HG03045 (cell line): ENCODE measurements around the gene ASTN2.
"Not testable (repeated sequence)": the region's sequence is repeated elsewhere in the genome, so short reads cannot be mapped to it uniquely, and the experiment has no call there.

Experiments used
- ATAC-seq: cut with Tn5 transposase; IDR thresholded peaks from one replicate; pipeline ENCODE4 v1.9.1; 2021; ENCODE audit warnings: mild to moderate bottlenecking, moderate library complexity; ENCODE audit not compliant: unreplicated experiment

The ASTN2 gene

GRCh38 chr9:117083559-117083958 is 331.3 kb downstream of the ASTN2 start:
- no peak for ATAC-seq

- ATAC-seq: no peak
These were observed 333.1 kb downstream of the ASTN2 start for GRCh38 chr9:117081641-117082317.

- no peak for ATAC-seq
These were observed 334.0 kb downstream of the ASTN2 start for GRCh38 chr9:117080765-117081390.

GRCh38 chr9:117076571-117077290 is 338.1 kb downstream of the ASTN2 start:
- no peak for ATAC-seq

GRCh38 chr9:117075636-117076035 is 339.2 kb downstream of the ASTN2 start:
- no peak for ATAC-seq

- no peak for ATAC-seq
These were observed 339.9 kb downstream of the ASTN2 start for GRCh38 chr9:117074784-117075520.

GRCh38 chr9:117074342-117074662 is 340.6 kb downstream of the ASTN2 start:
- no peak for ATAC-seq

GRCh38 chr9:117073539-117074341 is 341.1 kb downstream of the ASTN2 start:
- ATAC-seq: no peak

- no peak for ATAC-seq
These were observed 341.8 kb downstream of the ASTN2 start for GRCh38 chr9:117073071-117073470.

GRCh38 chr9:117072216-117072615 is 342.6 kb downstream of the ASTN2 start:
- ATAC-seq: no peak

GRCh38 chr9:117071673-117072207 is 343.1 kb downstream of the ASTN2 start:
- not testable (repeated sequence) for ATAC-seq

- no peak for ATAC-seq
These were observed 351.0 kb downstream of the ASTN2 start for GRCh38 chr9:117063721-117064471.

GRCh38 chr9:117060963-117061362 is 353.9 kb downstream of the ASTN2 start:
- no peak for ATAC-seq

GRCh38 chr9:117050007-117050406 is 364.9 kb downstream of the ASTN2 start:
- ATAC-seq: no peak

- peak; percentile 76 for ATAC-seq
These were observed 368.1 kb downstream of the ASTN2 start for GRCh38 chr9:117046666-117047327.

GRCh38 chr9:117044241-117044640 is 370.6 kb downstream of the ASTN2 start:
- ATAC-seq: no peak

- ATAC-seq: no peak
These were observed 371.7 kb downstream of the ASTN2 start for GRCh38 chr9:117043159-117043558.

GRCh38 chr9:117035546-117035945 is 379.3 kb downstream of the ASTN2 start:
- ATAC-seq: no peak

- ATAC-seq: no peak
These were observed 380.0 kb downstream of the ASTN2 start for GRCh38 chr9:117034866-117035265.
